Choroid plexus epithelial cell (primary cell): Measurements from ENCODE around the gene MRPS27.
"Not testable (repeated sequence)": the region's sequence is repeated elsewhere in the genome, so short reads cannot be mapped to it uniquely, and the experiment has no call there.

Experiments
- DNase-seq: peaks from one replicate; pipeline ENCODE4 v3.0.0-alpha.2; 2010; ENCODE audit warnings: low read depth
- H3K4me3 ChIP-seq: 2 replicates; pipeline ENCODE4 v1.5.1; 2011; ENCODE audit warnings: low read depth, mild to moderate bottlenecking, control low read depth, low read length, moderate library complexity
- CTCF ChIP-seq: conservative IDR thresholded peaks from 2 replicates; pipeline ENCODE4 v1.5.1; 2011; ENCODE audit warnings: low read depth, mild to moderate bottlenecking, control low read depth, inconsistent platforms, low read length, moderate library complexity

MRPS27 gene

GRCh38 chr5:72326306-72326649, 6.2 kb upstream of the MRPS27 start:
- no peak for DNase-seq
- H3K4me3 ChIP-seq, result no peak overlapping the region
- TF ChIP-seq CTCF, result no peak

GRCh38 chr5:72325566-72326305, 5.7 kb upstream of the MRPS27 start:
- DNase-seq, result peak; percentile 47
- no peak overlapping the region for H3K4me3 ChIP-seq
- no peak for TF ChIP-seq CTCF

GRCh38 chr5:72324189-72324825, 4.3 kb upstream of the MRPS27 start:
- no peak for DNase-seq
- TF ChIP-seq CTCF, result no peak
- H3K4me3 ChIP-seq, result no peak overlapping the region

- peak overlapping the region; percentile 78 for H3K4me3 ChIP-seq
- not testable (repeated sequence) for DNase-seq
Measured at GRCh38 chr5:72319435-72319975, 535 bp downstream of the MRPS27 start.

- H3K4me3 ChIP-seq, result no peak overlapping the region
- TF ChIP-seq CTCF, result peak; percentile 54
- peak; percentile 94 for DNase-seq
Measured at GRCh38 chr5:72314571-72315172, 5.4 kb downstream of the MRPS27 start.

GRCh38 chr5:72313141-72313540, 6.9 kb downstream of the MRPS27 start:
- TF ChIP-seq CTCF, result no peak
- DNase-seq, result no peak
- H3K4me3 ChIP-seq, result no peak overlapping the region

- H3K4me3 ChIP-seq, result peak overlapping the region; percentile 89
- no peak for TF ChIP-seq CTCF
- no peak for DNase-seq
Measured at GRCh38 chr5:72308853-72309191, 11.2 kb downstream of the MRPS27 start.
